Measurements from ENCODE around the gene MVK.

DNA sequence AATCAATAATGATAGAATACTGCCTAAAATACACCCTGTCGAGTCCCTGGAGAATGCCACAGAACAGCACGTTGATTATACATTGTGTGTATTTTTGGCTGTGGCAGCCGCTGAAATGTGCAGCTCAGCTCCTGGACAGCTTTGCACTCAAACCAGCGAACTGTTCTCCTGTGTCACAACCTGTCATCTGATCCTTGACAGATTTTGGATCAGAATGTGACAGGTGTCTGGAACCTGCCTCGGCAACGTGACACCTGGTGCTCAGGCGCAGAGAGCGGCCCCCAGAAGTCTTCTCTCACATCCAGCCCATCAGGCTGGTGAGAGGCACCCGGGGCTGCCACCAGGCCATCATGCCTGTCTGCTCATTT is 19.3 kb downstream of the MVK start:
- no peak for TF ChIP-seq EZH2phosphoT487 (IDR thresholded peaks at IDR 0.05; ENCODE audit: insufficient read depth, low read depth)
- no peak for TF ChIP-seq EZH2 (IDR thresholded peaks at IDR 0.05; ENCODE audit: insufficient read depth, poor library complexity, severe bottlenecking)

Measured in GM23248 (cell line).